Effector memory CD4-positive, alpha-beta T cell (primary cell): Measurements from ENCODE around the gene NOX5.
A peak's percentile ranks its signal among the peaks of the same experiment; 100 is the strongest.

Experiments
- DNase-seq, 3 donors: peaks; one replicate each; pipeline ENCODE4 v3.0.0-alpha.2; 2020
- H3K27ac ChIP-seq: 2 replicates; pipeline ENCODE4 v1.7.0; 2013; ENCODE audit warnings: mild to moderate bottlenecking, low read length, moderate library complexity; ENCODE audit not compliant: insufficient read depth, poor library complexity, severe bottlenecking
- H3K27me3 ChIP-seq: replicated peaks from 2 replicates; pipeline ENCODE4 v1.7.0; 2013; ENCODE audit warnings: mild to moderate bottlenecking, low read length; ENCODE audit not compliant: insufficient read depth, control insufficient read depth, poor library complexity, severe bottlenecking
- H3K36me3 ChIP-seq: 2 replicates; pipeline ENCODE4 v1.7.0; 2013; ENCODE audit warnings: mild to moderate bottlenecking, low read length, moderate library complexity; ENCODE audit not compliant: control insufficient read depth, insufficient read depth
- H3K4me1 ChIP-seq: 2 replicates; pipeline ENCODE4 v1.7.0; 2013; ENCODE audit warnings: low read length, mild to moderate bottlenecking; ENCODE audit not compliant: control insufficient read depth, insufficient read depth, poor library complexity, severe bottlenecking
- H3K4me3 ChIP-seq: 2 replicates; pipeline ENCODE4 v1.7.0; 2013; ENCODE audit warnings: low read length, low read depth, mild to moderate bottlenecking; ENCODE audit not compliant: insufficient read depth, poor library complexity, severe bottlenecking
- H3K9me3 ChIP-seq: 2 replicates; pipeline ENCODE4 v1.7.0; 2013; ENCODE audit warnings: mild to moderate bottlenecking, low read length, moderate library complexity; ENCODE audit not compliant: control insufficient read depth

The NOX5 gene

GRCh38 chr15:69049976-69050375 is 35.5 kb downstream of the NOX5 start:
- Histone ChIP-seq H3K27ac (no peak overlapping the region), H3K9me3 (no peaks in the 10 kb centered on the region), H3K36me3 (no peaks in the 10 kb centered on the region), H3K27me3 (no peaks in the 10 kb centered on the region), H3K4me3 (no peak overlapping the region), H3K4me1 (no peaks in the 10 kb centered on the region)
- no peak for DNase-seq

GRCh38 chr15:69055251-69055650 is 40.8 kb downstream of the NOX5 start:
- Histone ChIP-seq H3K27me3 (no peaks in the 10 kb centered on the region), H3K27ac (no peak overlapping the region), H3K36me3 (no peaks in the 10 kb centered on the region), H3K4me3 (no peak overlapping the region), H3K4me1 (no peaks in the 10 kb centered on the region), H3K9me3 (no peaks in the 10 kb centered on the region)
- no peak for DNase-seq

- H3K9me3 ChIP-seq, result no peaks in the 10 kb centered on the region
- H3K4me1 ChIP-seq, result peaks cover 8% of the 10 kb centered on the region
- H3K36me3 ChIP-seq, result no peaks in the 10 kb centered on the region
- H3K4me3 ChIP-seq, result no peak overlapping the region
- H3K27me3 ChIP-seq, result no peaks in the 10 kb centered on the region
- DNase-seq, result no peak
- H3K27ac ChIP-seq, result no peak overlapping the region
Observed at GRCh38 chr15:69056365-69056764, 41.9 kb downstream of the NOX5 start.

- Histone ChIP-seq H3K27me3 (no peaks in the 10 kb centered on the region), H3K4me1 (peaks cover 8% of the 10 kb centered on the region), H3K4me3 (no peak overlapping the region), H3K36me3 (no peaks in the 10 kb centered on the region), H3K9me3 (no peaks in the 10 kb centered on the region), H3K27ac (no peak overlapping the region)
- DNase-seq, result peak; percentile 29 to 64 (median 41)
Observed at GRCh38 chr15:69058830-69059556, 44.5 kb downstream of the NOX5 start.

- no peaks in the 10 kb centered on the region for H3K9me3 ChIP-seq
- H3K4me3 ChIP-seq, result no peak overlapping the region
- no peak overlapping the region for H3K27ac ChIP-seq
- H3K4me1 ChIP-seq, result peaks cover 8% of the 10 kb centered on the region
- no peak for DNase-seq
- no peaks in the 10 kb centered on the region for H3K36me3 ChIP-seq
- no peaks in the 10 kb centered on the region for H3K27me3 ChIP-seq
Observed at GRCh38 chr15:69059557-69059943, 45.1 kb downstream of the NOX5 start.

- H3K4me1 ChIP-seq, result peaks cover 8% of the 10 kb centered on the region
- H3K27me3 ChIP-seq, result no peaks in the 10 kb centered on the region
- no peaks in the 10 kb centered on the region for H3K9me3 ChIP-seq
- H3K36me3 ChIP-seq, result no peaks in the 10 kb centered on the region
- no peak overlapping the region for H3K27ac ChIP-seq
- DNase-seq, result no peak
- no peak overlapping the region for H3K4me3 ChIP-seq
Observed at GRCh38 chr15:69060041-69060481, 45.6 kb downstream of the NOX5 start.

- Histone ChIP-seq H3K36me3 (no peaks in the 10 kb centered on the region), H3K27ac (no peak overlapping the region), H3K4me1 (peaks cover 8% of the 10 kb centered on the region), H3K9me3 (no peaks in the 10 kb centered on the region), H3K27me3 (no peaks in the 10 kb centered on the region), H3K4me3 (no peak overlapping the region)
- no peak for DNase-seq
Observed at GRCh38 chr15:69060744-69061143, 46.2 kb downstream of the NOX5 start.

- Histone ChIP-seq H3K36me3 (no peaks in the 10 kb centered on the region), H3K4me3 (no peak overlapping the region), H3K27me3 (no peaks in the 10 kb centered on the region), H3K9me3 (no peaks in the 10 kb centered on the region), H3K4me1 (peaks cover 8% of the 10 kb centered on the region), H3K27ac (no peak overlapping the region)
- no peak for DNase-seq
Observed at GRCh38 chr15:69061414-69061842, 46.9 kb downstream of the NOX5 start.

- peaks cover 8% of the 10 kb centered on the region for H3K4me1 ChIP-seq
- no peaks in the 10 kb centered on the region for H3K9me3 ChIP-seq
- DNase-seq, result no peak
- no peaks in the 10 kb centered on the region for H3K27me3 ChIP-seq
- no peaks in the 10 kb centered on the region for H3K36me3 ChIP-seq
- no peak overlapping the region for H3K27ac ChIP-seq
- no peak overlapping the region for H3K4me3 ChIP-seq
Observed at GRCh38 chr15:69064649-69065048, 50.2 kb downstream of the NOX5 start.

- Histone ChIP-seq H3K9me3 (no peaks in the 10 kb centered on the region), H3K27ac (no peak overlapping the region), H3K4me3 (no peak overlapping the region), H3K27me3 (no peaks in the 10 kb centered on the region), H3K36me3 (no peaks in the 10 kb centered on the region), H3K4me1 (no peaks in the 10 kb centered on the region)
- no peak for DNase-seq
Observed at GRCh38 chr15:69066007-69066995, 51.8 kb downstream of the NOX5 start.
